UCSD-AML1 (cell line): ENCODE data around the gene AIP.

Source experiments
- DNase-seq: peaks from one replicate; lab custom pipeline; 2025; ENCODE audit not compliant: unreplicated experiment; lab: John Stamatoyannopoulos, UW

Gene AIP

GRCh38 chr11:67525275-67525976 lies 42.6 kb downstream of the AIP start:
- DNase-seq, result no peak

DNA sequence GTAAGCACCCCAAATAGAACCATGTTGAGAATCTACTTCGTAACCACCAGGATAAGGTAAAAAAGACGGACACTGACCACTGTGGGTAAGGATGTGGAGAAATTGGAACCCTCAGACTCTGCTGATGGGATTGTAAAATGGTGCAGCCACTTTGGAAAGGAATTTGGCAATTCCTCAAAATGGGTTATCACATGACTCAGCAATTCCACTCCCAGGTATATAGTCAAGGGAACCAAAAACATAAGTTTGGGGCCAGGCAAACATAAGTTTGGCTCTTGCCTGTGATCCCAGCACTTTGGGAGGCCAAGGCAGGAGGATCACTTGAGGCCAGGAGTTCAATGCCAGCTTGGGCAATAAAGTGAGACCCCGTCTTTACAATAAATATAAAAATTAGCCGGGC lies 45.5 kb downstream of the AIP start:
- DNase-seq, result no peak

- DNase-seq, result no peak
These were observed 47.4 kb downstream of the AIP start for GRCh38 chr11:67530282-67530592.

GRCh38 chr11:67532889-67533288 lies 50.1 kb downstream of the AIP start:
- no peak for DNase-seq

- DNase-seq, result no peak
These were observed 51.3 kb downstream of the AIP start for GRCh38 chr11:67534070-67534679.

DNA sequence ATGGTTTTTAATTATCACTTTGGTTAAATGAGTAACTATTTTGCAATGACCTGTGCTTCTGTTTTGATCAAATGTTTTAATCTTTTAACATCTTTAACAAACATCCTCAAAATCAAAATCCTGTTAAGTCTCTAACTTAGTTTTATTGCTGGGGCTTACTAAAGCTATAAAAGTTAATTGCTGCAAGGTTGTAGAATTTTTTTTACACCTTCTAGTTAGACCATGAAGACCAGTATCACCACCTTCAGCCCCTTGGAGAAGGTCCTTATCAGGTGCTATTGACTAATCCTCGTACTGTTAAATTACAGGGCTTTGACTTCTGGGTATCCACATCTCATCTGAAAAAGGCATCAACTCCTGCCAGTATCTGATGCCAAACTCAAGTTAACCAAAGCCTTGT lies 52.7 kb downstream of the AIP start:
- no peak for DNase-seq

DNA sequence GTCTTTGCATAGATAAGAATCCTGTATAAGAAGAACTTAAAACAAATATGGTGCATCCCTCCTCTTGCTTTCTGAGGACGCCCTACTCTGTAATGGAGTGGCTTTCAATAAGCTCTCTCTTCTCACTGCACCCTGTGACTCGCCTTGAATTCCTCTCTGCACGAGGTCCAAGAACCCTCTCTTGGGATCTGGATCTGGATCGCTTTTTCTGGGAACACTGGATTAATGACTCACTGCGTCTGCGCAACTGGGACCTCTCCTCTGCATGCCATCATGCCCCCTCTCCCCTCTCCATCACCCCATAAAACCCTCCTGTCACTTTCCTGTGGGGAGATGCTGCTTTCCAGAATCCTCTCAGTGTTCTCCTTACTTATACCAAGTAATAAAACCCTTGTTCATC lies 55.5 kb downstream of the AIP start:
- DNase-seq, result no peak

GRCh38 chr11:67538823-67539505 lies 56.1 kb downstream of the AIP start:
- no peak for DNase-seq

GRCh38 chr11:67539550-67539949 lies 56.7 kb downstream of the AIP start:
- no peak for DNase-seq
